Neural progenitor cell (in vitro differentiated cells): ENCODE data around the gene MCM8. TPM values are rescaled to one million over a fixed set of nuclear protein-coding genes. Genes with fewer than 3 reads are reported as not detected.

Experiments
- DNase-seq: peaks from one replicate; pipeline ENCODE4 v3.0.0-alpha.2; 2016; ENCODE audit warnings: low spot score
- H2AFZ ChIP-seq: fragments of 200-600 bp; sonication (generic); replicated peaks from 2 replicates; pipeline ENCODE4 v1.6.1; 2016; ENCODE audit warnings: antibody characterized with exemption
- H3F3A ChIP-seq: fragments of 200-600 bp; sonication (generic); 2 replicates; pipeline ENCODE4 v1.6.1; 2016; ENCODE audit warnings: antibody characterized with exemption, low read depth
- H3K27ac ChIP-seq: fragments of 200-600 bp; sonication (generic); 2 replicates; pipeline ENCODE4 v1.5.1; 2016; ENCODE audit warnings: mild to moderate bottlenecking
- H3K27me3 ChIP-seq: fragments of 200-600 bp; sonication (generic); 2 replicates; pipeline ENCODE4 v1.6.1; 2016; ENCODE audit warnings: mild to moderate bottlenecking, moderate library complexity
- H3K36me3 ChIP-seq: fragments of 200-600 bp; sonication (generic); 2 replicates; pipeline ENCODE4 v1.5.1; 2016
- H3K4me1 ChIP-seq: fragments of 200-600 bp; sonication (generic); 2 replicates; pipeline ENCODE4 v1.6.1; 2016; ENCODE audit warnings: mixed run types
- H3K4me2 ChIP-seq: fragments of 200-600 bp; sonication (generic); 2 replicates; pipeline ENCODE4 v1.6.1; 2016
- H3K4me3 ChIP-seq: fragments of 200-600 bp; sonication (generic); 2 replicates; pipeline ENCODE4 v1.5.1; 2016
- H3K79me2 ChIP-seq: fragments of 200-600 bp; sonication (generic); 2 replicates; pipeline ENCODE4 v1.6.1; 2016; ENCODE audit warnings: low read depth
- H3K9ac ChIP-seq: fragments of 200-600 bp; sonication (generic); 2 replicates; pipeline ENCODE4 v1.6.1; 2016
- H3K9me3 ChIP-seq: fragments of 200-600 bp; sonication (generic); 2 replicates; pipeline ENCODE4 v1.5.1; 2016; ENCODE audit warnings: low read depth
- H4K20me1 ChIP-seq: fragments of 200-600 bp; sonication (generic); 2 replicates; pipeline ENCODE4 v1.6.1; 2016; ENCODE audit warnings: low read depth
- H3K27ac Mint-ChIP-seq: 3 replicates; pipeline ENCODE4 v1.8.0; 2021; ENCODE audit warnings: mixed read lengths
- H3K27me3 Mint-ChIP-seq: 2 replicates; pipeline ENCODE4 v1.8.0; 2022; ENCODE audit warnings: low read depth, mild to moderate bottlenecking, inconsistent platforms, moderate library complexity, mixed read lengths; ENCODE audit not compliant: insufficient read depth
- H3K36me3 Mint-ChIP-seq: 3 replicates; pipeline ENCODE4 v1.8.0; 2021; ENCODE audit warnings: mixed read lengths
- H3K4me1 Mint-ChIP-seq: 3 replicates; pipeline ENCODE4 v1.8.0; 2021; ENCODE audit warnings: mixed read lengths
- H3K4me3 Mint-ChIP-seq: 3 replicates; pipeline ENCODE4 v1.8.0; 2021; ENCODE audit warnings: mild to moderate bottlenecking, moderate library complexity, mixed read lengths
- H3K9me3 Mint-ChIP-seq: 3 replicates; pipeline ENCODE4 v1.8.0; 2020; ENCODE audit warnings: mixed read lengths
- CTCF ChIP-seq: fragments of 200-600 bp; sonication (generic); IDR thresholded peaks from 2 replicates; pipeline ENCODE4 v1.5.1; 2017; ENCODE audit warnings: antibody characterized with exemption, mild to moderate bottlenecking
- EZH2 ChIP-seq: fragments of 200-600 bp; sonication (generic); IDR thresholded peaks from 2 replicates; pipeline ENCODE4 v1.6.1; 2017; ENCODE audit warnings: antibody characterized with exemption, mild to moderate bottlenecking, moderate library complexity
- EZH2phosphoT487 ChIP-seq: fragments of 200-600 bp; sonication (generic); IDR thresholded peaks from 2 replicates; pipeline ENCODE4 v1.6.1; 2017; ENCODE audit warnings: antibody characterized with exemption
- total RNA-seq: library from RNA; depleted of rRNA; stranded (reverse); fragments of >200 nt; gene quantifications from 2 replicates; pipeline ENCODE4 v1.2.3, GENCODE V29; 2015; ENCODE audit warnings: low replicate concordance

The MCM8 gene
- total RNA-seq, 1 donor from 2014 or later, result 45.2 TPM

GRCh38 chr20:5949943-5950270 is 545 bp upstream of the MCM8 start:
- Mint-ChIP-seq H3K4me3 (peak overlapping the region; percentile 98), H3K4me1 (peaks cover 21% of the 10 kb centered on the region), H3K27ac (peak overlapping the region; percentile 61), H3K36me3 (peaks cover 14% of the 10 kb centered on the region), H3K27me3 (no peaks in the 10 kb centered on the region), H3K9me3 (no peaks in the 10 kb centered on the region)
- Histone ChIP-seq H3K9me3 (no peaks in the 10 kb centered on the region), H2AFZ (peak overlapping the region; percentile 23), H3K4me2 (peak overlapping the region; percentile 98), H3K4me1 (peaks cover 9% of the 10 kb centered on the region), H3K9ac (peak overlapping the region; percentile 29), H3K36me3 (peaks cover 18% of the 10 kb centered on the region), H3K27ac (no peak overlapping the region), H3K27me3 (no peaks in the 10 kb centered on the region), H3K79me2 (peaks cover 55% of the 10 kb centered on the region), H3F3A (peaks cover 9% of the 10 kb centered on the region), H4K20me1 (no peaks in the 10 kb centered on the region), H3K4me3 (peak overlapping the region; percentile 82)
- DNase-seq, result no peak
- TF ChIP-seq EZH2 (no peak), EZH2phosphoT487 (no peak), CTCF (no peak)

GRCh38 chr20:5967469-5967868 is 17.0 kb downstream of the MCM8 start:
- Histone ChIP-seq H3K9ac (no peak overlapping the region), H3K4me1 (peaks cover 7% of the 10 kb centered on the region), H2AFZ (no peak overlapping the region), H3K27me3 (peaks cover 42% of the 10 kb centered on the region), H3K4me3 (no peak overlapping the region), H3K9me3 (no peaks in the 10 kb centered on the region), H3K36me3 (peaks cover 15% of the 10 kb centered on the region), H4K20me1 (peaks cover 85% of the 10 kb centered on the region), H3K27ac (no peak overlapping the region), H3K4me2 (no peak overlapping the region), H3F3A (peaks cover 20% of the 10 kb centered on the region), H3K79me2 (peaks cover 5% of the 10 kb centered on the region)
- Mint-ChIP-seq H3K9me3 (no peaks in the 10 kb centered on the region), H3K27me3 (peaks cover 4% of the 10 kb centered on the region), H3K4me3 (no peak overlapping the region), H3K27ac (no peak overlapping the region), H3K36me3 (peaks cover 20% of the 10 kb centered on the region), H3K4me1 (peaks cover 13% of the 10 kb centered on the region)
- TF ChIP-seq EZH2 (no peak), EZH2phosphoT487 (no peak), CTCF (no peak)
- no peak for DNase-seq

- Histone ChIP-seq H3K79me2 (peaks cover 5% of the 10 kb centered on the region), H3K4me2 (no peak overlapping the region), H3K4me3 (no peak overlapping the region), H3K36me3 (peaks cover 15% of the 10 kb centered on the region), H3K27me3 (peaks cover 42% of the 10 kb centered on the region), H3K9me3 (no peaks in the 10 kb centered on the region), H4K20me1 (peaks cover 87% of the 10 kb centered on the region), H3K4me1 (peaks cover 7% of the 10 kb centered on the region), H2AFZ (no peak overlapping the region), H3K9ac (no peak overlapping the region), H3F3A (peaks cover 20% of the 10 kb centered on the region), H3K27ac (no peak overlapping the region)
- H3K27ac Mint-ChIP-seq, result no peak overlapping the region
- H3K36me3 Mint-ChIP-seq, result peaks cover 26% of the 10 kb centered on the region
- no peaks in the 10 kb centered on the region for H3K9me3 Mint-ChIP-seq
- DNase-seq, result no peak
- no peak for TF ChIP-seq EZH2
- no peak for TF ChIP-seq EZH2phosphoT487
- no peak for TF ChIP-seq CTCF
- H3K27me3 Mint-ChIP-seq, result peaks cover 4% of the 10 kb centered on the region
- no peak overlapping the region for H3K4me3 Mint-ChIP-seq
- H3K4me1 Mint-ChIP-seq, result peaks cover 13% of the 10 kb centered on the region
These were observed 18.0 kb downstream of the MCM8 start for GRCh38 chr20:5968462-5968861.
